DOHH2 (cell line): ENCODE measurements around the gene CYP2A6.
"Not testable (repeated sequence)": the region's sequence is repeated elsewhere in the genome, so short reads cannot be mapped to it uniquely, and the experiment has no call there.

Source experiments
- H3F3A ChIP-seq: fragments of 200-600 bp; sonication (generic), shearing (Covaris generic); 2 replicates; pipeline ENCODE4 v1.6.0; 2016; ENCODE audit warnings: antibody characterized with exemption, mild to moderate bottlenecking; ENCODE audit not compliant: control insufficient read depth, insufficient read depth
- H3K27ac ChIP-seq: fragments of 200-600 bp; sonication (generic); 2 replicates; pipeline ENCODE4 v1.5.1; 2014; ENCODE audit warnings: low read depth, mild to moderate bottlenecking, low read length, moderate library complexity
- H3K27me3 ChIP-seq: fragments of 200-600 bp; sonication (generic); 2 replicates; pipeline ENCODE4 v1.6.1; 2014; ENCODE audit warnings: mild to moderate bottlenecking, low read length, mixed read lengths; ENCODE audit not compliant: control insufficient read depth
- H3K36me3 ChIP-seq: fragments of 200-600 bp; sonication (generic); 2 replicates; pipeline ENCODE4 v1.6.1; 2014; ENCODE audit warnings: mild to moderate bottlenecking, low read length, moderate library complexity, mixed read lengths; ENCODE audit not compliant: control insufficient read depth
- H3K4me1 ChIP-seq: fragments of 200-600 bp; sonication (generic); 2 replicates; pipeline ENCODE4 v1.6.1; 2014; ENCODE audit warnings: mild to moderate bottlenecking, low read length, mixed read lengths; ENCODE audit not compliant: control insufficient read depth
- H3K4me2 ChIP-seq: fragments of 200-600 bp; sonication (generic); 2 replicates; pipeline ENCODE4 v1.6.0; 2014; ENCODE audit warnings: mild to moderate bottlenecking, low read length, moderate library complexity
- H3K4me3 ChIP-seq: fragments of 200-600 bp; sonication (generic); 2 replicates; pipeline ENCODE4 v1.5.1; 2014; ENCODE audit warnings: mild to moderate bottlenecking, low read length, mixed read lengths
- H3K79me2 ChIP-seq: fragments of 200-600 bp; sonication (generic); 2 replicates; pipeline ENCODE4 v1.6.1; 2014; ENCODE audit warnings: mild to moderate bottlenecking, low read length, mixed read lengths; ENCODE audit not compliant: control insufficient read depth
- H3K9me2 ChIP-seq: fragments of 200-600 bp; sonication (generic); replicated peaks from 2 replicates; pipeline ENCODE4 v1.6.1; 2014; ENCODE audit warnings: mild to moderate bottlenecking, low read length, mixed read lengths; ENCODE audit not compliant: control insufficient read depth
- H3K9me3 ChIP-seq: fragments of 200-600 bp; sonication (generic); 2 replicates; pipeline ENCODE4 v1.6.1; 2014; ENCODE audit warnings: antibody characterized with exemption, low read length, mixed read lengths; ENCODE audit not compliant: control insufficient read depth, insufficient read depth
- H4K20me1 ChIP-seq: fragments of 200-600 bp; sonication (generic); 2 replicates; pipeline ENCODE4 v1.6.0; 2014; ENCODE audit warnings: low read depth, mild to moderate bottlenecking, antibody characterized with exemption, low read length, moderate library complexity; ENCODE audit not compliant: control insufficient read depth, insufficient read depth
- EZH2phosphoT487 ChIP-seq: fragments of 200-600 bp; sonication (generic); IDR thresholded peaks from 2 replicates; pipeline ENCODE4 v1.6.1; 2017; ENCODE audit warnings: borderline replicate concordance, mild to moderate bottlenecking, antibody characterized with exemption, low read length, moderate library complexity, mixed read lengths
- TF ChIP-seq, protein P1 (sequence below): fragments of 200-600 bp; sonication (generic); IDR thresholded peaks from one replicate; pipeline ENCODE4 v1.5.1; 2014; ENCODE audit warnings: antibody characterized with exemption, mild to moderate bottlenecking, low read depth, low read length; ENCODE audit not compliant: poor library complexity, severe bottlenecking

Gene CYP2A6

DNA sequence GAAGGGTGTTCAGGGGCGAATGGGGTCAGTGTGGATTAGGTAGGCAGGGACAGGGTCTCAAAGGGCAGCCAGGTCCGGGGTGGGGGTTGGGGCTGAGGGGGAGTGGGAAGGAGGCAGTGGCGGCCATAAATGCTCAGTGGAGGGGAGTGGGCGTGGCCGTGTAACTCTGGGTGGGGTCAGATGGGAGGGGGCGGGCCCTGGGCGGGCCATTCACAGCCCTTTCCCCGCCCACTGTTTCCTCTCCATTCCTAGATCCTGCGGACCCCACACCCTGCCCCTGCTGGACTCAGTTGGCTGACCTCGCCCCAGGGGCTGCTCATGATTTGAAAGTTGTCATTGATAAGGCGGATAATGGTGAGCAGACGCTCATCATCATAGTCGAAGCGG lies 23.9 kb downstream of the CYP2A6 start:
- not testable (repeated sequence) for H3K27me3 ChIP-seq, H3K4me1 ChIP-seq, H3K79me2 ChIP-seq, H3K36me3 ChIP-seq, H3K4me2 ChIP-seq, H3K9me3 ChIP-seq, H3F3A ChIP-seq, H4K20me1 ChIP-seq, H3K27ac ChIP-seq, H3K4me3 ChIP-seq, H3K9me2 ChIP-seq

DNA sequence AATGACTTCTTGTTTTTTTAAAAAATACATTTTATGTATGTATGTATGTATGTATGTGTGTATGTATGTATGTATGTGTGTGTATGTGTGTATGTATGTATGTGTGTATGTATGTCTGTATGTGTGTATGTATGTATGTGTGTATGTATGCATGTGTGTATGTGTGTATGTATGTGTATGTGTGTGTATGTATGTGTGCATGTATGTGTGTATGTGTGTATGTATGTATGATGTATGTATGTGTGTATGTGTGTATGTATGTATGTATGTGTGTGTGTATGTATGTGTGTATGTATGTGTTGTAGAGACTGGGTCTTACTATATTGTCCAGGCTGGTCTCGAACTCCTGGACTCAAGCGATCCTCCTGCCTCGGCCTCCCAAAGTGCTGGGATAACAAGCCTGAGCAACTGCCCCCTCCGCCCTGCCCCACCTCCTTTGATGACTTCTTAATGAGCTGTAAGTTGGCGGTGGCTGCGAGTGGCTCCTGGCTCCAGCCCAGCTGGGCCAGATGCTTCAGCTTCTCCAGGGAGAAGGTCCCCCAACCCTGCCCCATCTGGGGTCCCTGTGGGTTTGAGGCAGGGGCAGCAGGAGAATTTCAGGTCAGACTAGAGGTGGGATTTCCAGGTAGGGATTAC lies 24.7 kb downstream of the CYP2A6 start:
- not testable (repeated sequence) for H3K27me3 ChIP-seq, H3K4me2 ChIP-seq, H4K20me1 ChIP-seq, H3F3A ChIP-seq, H3K79me2 ChIP-seq, H3K4me1 ChIP-seq, H3K9me2 ChIP-seq, H3K27ac ChIP-seq, H3K9me3 ChIP-seq, H3K4me3 ChIP-seq, H3K36me3 ChIP-seq

DNA sequence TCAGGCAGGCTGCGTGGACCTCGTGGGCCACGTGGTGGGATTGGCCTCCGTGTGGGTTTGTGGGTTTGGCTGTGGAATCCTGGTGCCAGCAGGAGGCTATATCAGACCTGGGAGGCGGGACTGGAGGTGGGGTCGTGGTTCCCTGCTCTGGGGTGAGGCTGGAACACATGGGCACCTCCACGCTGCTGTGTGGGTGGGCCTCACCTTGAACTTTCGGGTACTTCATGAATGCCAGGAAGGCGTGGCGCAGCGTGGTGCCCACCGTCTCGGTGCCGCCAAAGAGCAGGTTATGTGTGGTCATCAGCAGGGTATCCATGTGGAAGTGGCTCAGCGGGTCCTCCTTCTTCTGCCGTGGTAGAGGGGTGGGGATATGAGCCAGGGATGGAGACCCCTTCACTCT lies 25.3 kb downstream of the CYP2A6 start:
- not testable (repeated sequence) for H3K36me3 ChIP-seq, H3K9me3 ChIP-seq, H3K9me2 ChIP-seq, H4K20me1 ChIP-seq, H3K79me2 ChIP-seq, H3K27me3 ChIP-seq, H3F3A ChIP-seq, H3K4me2 ChIP-seq, H3K27ac ChIP-seq, H3K4me1 ChIP-seq, H3K4me3 ChIP-seq

DNA sequence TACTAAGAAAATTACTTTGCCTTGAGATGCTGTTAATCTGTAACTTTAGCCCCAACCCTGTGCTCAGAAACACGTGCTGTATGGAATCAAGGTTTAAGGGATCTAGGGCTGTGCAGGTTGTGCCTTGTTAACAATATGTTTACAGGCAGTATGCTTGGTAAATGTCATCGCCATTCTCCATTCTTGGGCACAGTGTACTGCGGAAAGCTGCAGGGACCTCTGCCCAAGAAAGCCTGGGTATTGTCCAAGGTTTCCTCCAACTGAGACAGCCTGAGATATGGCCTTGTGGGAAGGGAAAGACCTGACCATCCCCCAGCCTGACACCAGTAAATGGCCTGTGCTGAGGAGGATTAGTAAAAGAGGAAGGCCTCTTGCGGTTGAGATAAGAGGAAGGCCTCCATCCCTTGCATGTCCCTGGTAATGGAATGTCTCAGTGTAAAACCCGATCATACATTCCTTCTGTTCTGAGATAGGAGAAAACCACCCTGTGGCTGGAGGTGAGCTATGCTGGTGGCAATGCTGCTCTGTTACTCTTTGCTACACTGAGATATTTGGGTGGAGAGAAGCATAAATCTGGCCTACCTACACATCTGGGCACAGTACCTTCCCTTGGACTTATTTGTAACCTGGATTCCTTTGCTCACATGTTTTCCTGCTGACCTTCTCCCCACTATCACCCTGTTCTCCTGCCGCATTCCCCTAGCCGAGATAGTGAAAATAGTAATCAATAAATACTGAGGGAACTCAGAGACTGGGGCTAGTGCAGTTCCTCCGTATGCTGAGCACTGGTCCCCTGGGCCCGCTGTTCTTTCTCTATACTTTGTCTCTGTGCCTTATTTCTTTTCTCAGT lies 27.3 kb downstream of the CYP2A6 start:
- H3K9me3 ChIP-seq, H3K9me2 ChIP-seq, H3K36me3 ChIP-seq, H3K27ac ChIP-seq, H3K4me3 ChIP-seq, H3K79me2 ChIP-seq, H3K27me3 ChIP-seq, H3F3A ChIP-seq, H4K20me1 ChIP-seq, H3K4me2 ChIP-seq: not testable (repeated sequence)
- peaks cover 23% of the 10 kb centered on the region for H3K4me1 ChIP-seq

DNA sequence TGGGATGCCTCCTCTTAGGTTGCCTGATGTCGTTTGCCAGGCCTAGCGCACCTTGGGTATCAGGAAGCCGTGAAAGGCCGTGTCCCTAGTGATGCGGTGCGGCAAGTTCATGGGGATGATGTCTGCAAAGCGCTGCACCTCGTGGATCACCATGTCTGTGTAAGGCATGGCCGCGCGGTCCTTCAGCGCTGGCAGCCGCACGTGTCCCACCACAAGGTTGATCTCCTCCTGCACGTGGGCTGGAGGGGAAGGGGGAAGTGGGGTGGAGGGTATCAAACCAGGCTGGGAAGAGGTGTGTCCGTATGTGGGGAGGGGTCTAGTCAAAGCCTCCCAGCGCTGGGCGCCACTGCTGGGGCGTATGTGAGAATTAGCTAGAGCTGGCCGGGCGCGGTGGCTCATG lies 28.1 kb downstream of the CYP2A6 start:
- Histone ChIP-seq H4K20me1 (no peaks in the 10 kb centered on the region), H3K4me1 (peaks cover 23% of the 10 kb centered on the region), H3F3A (no peaks in the 10 kb centered on the region), H3K36me3 (no peaks in the 10 kb centered on the region), H3K9me3 (no peaks in the 10 kb centered on the region), H3K27ac (no peak overlapping the region), H3K4me2 (no peak overlapping the region), H3K9me2 (no peaks in the 10 kb centered on the region), H3K27me3 (no peaks in the 10 kb centered on the region), H3K79me2 (no peaks in the 10 kb centered on the region), H3K4me3 (no peak overlapping the region)
- TF ChIP-seq, protein P1, sequence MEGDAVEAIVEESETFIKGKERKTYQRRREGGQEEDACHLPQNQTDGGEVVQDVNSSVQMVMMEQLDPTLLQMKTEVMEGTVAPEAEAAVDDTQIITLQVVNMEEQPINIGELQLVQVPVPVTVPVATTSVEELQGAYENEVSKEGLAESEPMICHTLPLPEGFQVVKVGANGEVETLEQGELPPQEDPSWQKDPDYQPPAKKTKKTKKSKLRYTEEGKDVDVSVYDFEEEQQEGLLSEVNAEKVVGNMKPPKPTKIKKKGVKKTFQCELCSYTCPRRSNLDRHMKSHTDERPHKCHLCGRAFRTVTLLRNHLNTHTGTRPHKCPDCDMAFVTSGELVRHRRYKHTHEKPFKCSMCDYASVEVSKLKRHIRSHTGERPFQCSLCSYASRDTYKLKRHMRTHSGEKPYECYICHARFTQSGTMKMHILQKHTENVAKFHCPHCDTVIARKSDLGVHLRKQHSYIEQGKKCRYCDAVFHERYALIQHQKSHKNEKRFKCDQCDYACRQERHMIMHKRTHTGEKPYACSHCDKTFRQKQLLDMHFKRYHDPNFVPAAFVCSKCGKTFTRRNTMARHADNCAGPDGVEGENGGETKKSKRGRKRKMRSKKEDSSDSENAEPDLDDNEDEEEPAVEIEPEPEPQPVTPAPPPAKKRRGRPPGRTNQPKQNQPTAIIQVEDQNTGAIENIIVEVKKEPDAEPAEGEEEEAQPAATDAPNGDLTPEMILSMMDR, result no peak
- TF ChIP-seq EZH2phosphoT487, result no peak
